ENCODE measurements around the gene RAPSN. TPM values are rescaled to one million over a fixed set of nuclear protein-coding genes. Genes with fewer than 3 reads are reported as not detected.
A peak's percentile ranks its signal among the peaks of the same experiment; 100 is the strongest.

Gene RAPSN
- total and polyA plus RNA-seq, 2 experiments from 2014 or later: not detected

- peak within 1 kb of the TSS; percentile 97 for H3K4me3 ChIP-seq
- TF ChIP-seq CTCF (IDR thresholded peaks at IDR 0.05; ENCODE audit: low read depth, low read length): no peak
- DNase-seq (ENCODE audit: low read depth in 1 of 2, low spot score in 1 of 2): peak; percentile 98 to 99
- H3K9me3 ChIP-seq (ENCODE audit: low read depth): no peaks in the 10 kb centered on the region
- peak within 1 kb of the TSS; percentile 96 for H3K27ac ChIP-seq
- H3K27me3 ChIP-seq: no peaks in the 10 kb centered on the region
- H3K36me3 ChIP-seq: peaks cover 21% of the 10 kb centered on the region
- H3K4me1 ChIP-seq (ENCODE audit: low read depth): peaks cover 4% of the 10 kb centered on the region
These were observed 22.6 kb downstream of the RAPSN start, which contains the start of gene PSMC3 for GRCh38 chr11:47426062-47426956. PSMC3 (minus strand) TSS chr11:47426439; CDS start chr11:47426279, 160 bp downstream.

- H3K27ac ChIP-seq: peak overlapping the region; percentile 96
- no peak for DNase-seq (ENCODE audit: low read depth in 1 of 2, low spot score in 1 of 2)
- no peaks in the 10 kb centered on the region for H3K27me3 ChIP-seq
- peaks cover 24% of the 10 kb centered on the region for H3K36me3 ChIP-seq
- TF ChIP-seq CTCF (IDR thresholded peaks at IDR 0.05; ENCODE audit: low read depth, low read length): no peak
- peaks cover 4% of the 10 kb centered on the region for H3K4me1 ChIP-seq (ENCODE audit: low read depth)
- H3K9me3 ChIP-seq (ENCODE audit: low read depth): no peaks in the 10 kb centered on the region
- H3K4me3 ChIP-seq: peak overlapping the region; percentile 97
These were observed 23.3 kb downstream of the RAPSN start for GRCh38 chr11:47425611-47426010.

- Histone ChIP-seq H3K4me1 (ENCODE audit: low read depth) (no peaks in the 10 kb centered on the region), H3K27ac (no peak overlapping the region), H3K4me3 (no peak overlapping the region), H3K36me3 (peaks cover 31% of the 10 kb centered on the region), H3K9me3 (ENCODE audit: low read depth) (no peaks in the 10 kb centered on the region), H3K27me3 (no peaks in the 10 kb centered on the region)
- no peak for TF ChIP-seq CTCF (IDR thresholded peaks at IDR 0.05; ENCODE audit: low read depth, low read length)
- DNase-seq (ENCODE audit: low read depth in 1 of 2, low spot score in 1 of 2): no peak
These were observed 30.3 kb downstream of the RAPSN start for GRCh38 chr11:47418454-47419259.

GRCh38 chr11:47417712-47418111 lies 31.2 kb downstream of the RAPSN start:
- peak overlapping the region; percentile 36 for H3K27ac ChIP-seq
- no peak overlapping the region for H3K4me3 ChIP-seq
- H3K9me3 ChIP-seq (ENCODE audit: low read depth): no peaks in the 10 kb centered on the region
- no peaks in the 10 kb centered on the region for H3K27me3 ChIP-seq
- no peak for DNase-seq (ENCODE audit: low read depth in 1 of 2, low spot score in 1 of 2)
- no peak for TF ChIP-seq CTCF (IDR thresholded peaks at IDR 0.05; ENCODE audit: low read depth, low read length)
- no peaks in the 10 kb centered on the region for H3K4me1 ChIP-seq (ENCODE audit: low read depth)
- H3K36me3 ChIP-seq: peaks cover 29% of the 10 kb centered on the region

- Histone ChIP-seq H3K4me1 (ENCODE audit: low read depth) (no peaks in the 10 kb centered on the region), H3K4me3 (no peak overlapping the region), H3K27me3 (no peaks in the 10 kb centered on the region), H3K36me3 (peaks cover 20% of the 10 kb centered on the region), H3K27ac (peak overlapping the region; percentile 66), H3K9me3 (ENCODE audit: low read depth) (no peaks in the 10 kb centered on the region)
- TF ChIP-seq CTCF (IDR thresholded peaks at IDR 0.05; ENCODE audit: low read depth, low read length): no peak
- DNase-seq (ENCODE audit: low read depth in 1 of 2, low spot score in 1 of 2): peak in 1 of 2 donors; percentile 96
These were observed 32.9 kb downstream of the RAPSN start for GRCh38 chr11:47415949-47416472.

All from cardiac muscle cell (in vitro differentiated cells and primary cell).